Stimulated activated CD4-positive, alpha-beta T cell treated with anti-CD3 and anti-CD28 coated beads, TNF-alpha, amount 100 ng/mL, for 1 hour (primary cell): ENCODE results near the gene ZNF236.
"Not testable (repeated sequence)": the region's sequence is repeated elsewhere in the genome, so short reads cannot be mapped to it uniquely, and the experiment has no call there.

Experiments used
- DNase-seq, 3 donors: peaks; one replicate each; pipeline ENCODE4 v3.0.0-alpha.2; 2020; ENCODE audit warnings: low read depth in 3 of 3, low spot score in 1 of 3

Gene ZNF236

GRCh38 chr18:77001979-77002378 lies 179.6 kb downstream of the ZNF236 start:
- DNase-seq = no peak

- DNase-seq = no peak
These were observed 180.1 kb downstream of the ZNF236 start for GRCh38 chr18:77002496-77002895.

- no peak for DNase-seq
These were observed 181.0 kb downstream of the ZNF236 start for GRCh38 chr18:77003316-77003715.

- DNase-seq = no peak
These were observed 182.4 kb downstream of the ZNF236 start for GRCh38 chr18:77004555-77005380.

- no peak for DNase-seq
These were observed 183.4 kb downstream of the ZNF236 start for GRCh38 chr18:77005651-77006195.

- no peak for DNase-seq
These were observed 184.2 kb downstream of the ZNF236 start for GRCh38 chr18:77006305-77007175.

GRCh38 chr18:77007251-77007650 lies 184.9 kb downstream of the ZNF236 start:
- DNase-seq = no peak

GRCh38 chr18:77008006-77008405 lies 185.6 kb downstream of the ZNF236 start:
- no peak for DNase-seq

GRCh38 chr18:77008576-77009315 lies 186.4 kb downstream of the ZNF236 start:
- no peak for DNase-seq

GRCh38 chr18:77009675-77010074 lies 187.3 kb downstream of the ZNF236 start:
- no peak for DNase-seq

- DNase-seq = no peak
These were observed 189.8 kb downstream of the ZNF236 start for GRCh38 chr18:77012120-77012519.

GRCh38 chr18:77012806-77013541 lies 190.6 kb downstream of the ZNF236 start:
- DNase-seq = no peak

- DNase-seq = no peak
These were observed 191.6 kb downstream of the ZNF236 start for GRCh38 chr18:77013811-77014521.

- no peak for DNase-seq
These were observed 192.2 kb downstream of the ZNF236 start for GRCh38 chr18:77014538-77014937.

GRCh38 chr18:77015169-77015568 lies 192.8 kb downstream of the ZNF236 start:
- DNase-seq = no peak

GRCh38 chr18:77015771-77016710 lies 193.7 kb downstream of the ZNF236 start:
- no peak for DNase-seq

- no peak for DNase-seq
These were observed 194.6 kb downstream of the ZNF236 start for GRCh38 chr18:77016936-77017335.

- DNase-seq = no peak
These were observed 195.0 kb downstream of the ZNF236 start for GRCh38 chr18:77017355-77017754.

GRCh38 chr18:77018650-77019049 lies 196.3 kb downstream of the ZNF236 start:
- DNase-seq = not testable (repeated sequence)
